NB4 (cell line): Measurements from ENCODE around the gene ASRGL1.

Experiments used
- DNase-seq: peaks from one replicate; pipeline ENCODE4 v3.0.0; 2010; ENCODE audit warnings: low read depth
- H3K4me3 ChIP-seq: one replicate; pipeline ENCODE4 v1.5.1; 2011; ENCODE audit warnings: mild to moderate bottlenecking, low read depth, low read length, moderate library complexity
- MYC ChIP-seq: IDR thresholded peaks from 2 replicates; pipeline ENCODE4 v1.6.1; 2011; ENCODE audit warnings: low read depth, low read length
- POLR2A ChIP-seq: IDR thresholded peaks from 2 replicates; pipeline ENCODE4 v1.6.1; 2011; ENCODE audit warnings: mild to moderate bottlenecking; ENCODE audit not compliant: insufficient read length; ENCODE audit errors: extremely low read depth
- TF ChIP-seq, protein P1 (sequence below): IDR thresholded peaks from 2 replicates; pipeline ENCODE4 v1.6.1; 2011; ENCODE audit warnings: low read depth, low read length
- TF ChIP-seq, protein P2 (sequence below): IDR thresholded peaks from one replicate; pipeline ENCODE4 v1.5.1; 2012; ENCODE audit warnings: low read depth, low read length

ASRGL1 gene

DNA sequence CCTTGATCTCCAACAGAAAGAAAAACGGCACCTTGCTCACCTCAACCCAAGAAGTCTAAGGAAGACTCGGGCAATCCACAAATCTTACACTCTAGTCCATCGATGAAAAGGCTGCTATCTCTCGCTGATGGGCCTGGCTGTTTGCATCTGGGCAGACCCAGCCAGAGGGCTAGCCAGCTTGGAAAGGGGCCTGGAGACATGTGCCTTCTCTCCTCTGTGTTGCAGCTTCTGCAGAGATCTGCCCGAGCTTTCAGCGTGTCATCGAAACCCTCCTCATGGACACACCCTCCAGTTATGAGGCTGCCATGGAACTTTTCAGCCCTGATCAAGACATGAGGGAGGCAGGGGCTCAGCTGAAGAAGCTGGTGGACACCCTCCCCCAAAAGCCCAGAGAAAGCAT is 84.7 kb downstream of the ASRGL1 start:
- no peak for DNase-seq
- no peak overlapping the region for H3K4me3 ChIP-seq
- TF ChIP-seq MYC (no peak), POLR2A (no peak)
- TF ChIP-seq, protein P1, sequence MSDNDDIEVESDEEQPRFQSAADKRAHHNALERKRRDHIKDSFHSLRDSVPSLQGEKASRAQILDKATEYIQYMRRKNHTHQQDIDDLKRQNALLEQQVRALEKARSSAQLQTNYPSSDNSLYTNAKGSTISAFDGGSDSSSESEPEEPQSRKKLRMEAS = no peak
- TF ChIP-seq, protein P2, sequence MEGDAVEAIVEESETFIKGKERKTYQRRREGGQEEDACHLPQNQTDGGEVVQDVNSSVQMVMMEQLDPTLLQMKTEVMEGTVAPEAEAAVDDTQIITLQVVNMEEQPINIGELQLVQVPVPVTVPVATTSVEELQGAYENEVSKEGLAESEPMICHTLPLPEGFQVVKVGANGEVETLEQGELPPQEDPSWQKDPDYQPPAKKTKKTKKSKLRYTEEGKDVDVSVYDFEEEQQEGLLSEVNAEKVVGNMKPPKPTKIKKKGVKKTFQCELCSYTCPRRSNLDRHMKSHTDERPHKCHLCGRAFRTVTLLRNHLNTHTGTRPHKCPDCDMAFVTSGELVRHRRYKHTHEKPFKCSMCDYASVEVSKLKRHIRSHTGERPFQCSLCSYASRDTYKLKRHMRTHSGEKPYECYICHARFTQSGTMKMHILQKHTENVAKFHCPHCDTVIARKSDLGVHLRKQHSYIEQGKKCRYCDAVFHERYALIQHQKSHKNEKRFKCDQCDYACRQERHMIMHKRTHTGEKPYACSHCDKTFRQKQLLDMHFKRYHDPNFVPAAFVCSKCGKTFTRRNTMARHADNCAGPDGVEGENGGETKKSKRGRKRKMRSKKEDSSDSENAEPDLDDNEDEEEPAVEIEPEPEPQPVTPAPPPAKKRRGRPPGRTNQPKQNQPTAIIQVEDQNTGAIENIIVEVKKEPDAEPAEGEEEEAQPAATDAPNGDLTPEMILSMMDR = no peak

DNA sequence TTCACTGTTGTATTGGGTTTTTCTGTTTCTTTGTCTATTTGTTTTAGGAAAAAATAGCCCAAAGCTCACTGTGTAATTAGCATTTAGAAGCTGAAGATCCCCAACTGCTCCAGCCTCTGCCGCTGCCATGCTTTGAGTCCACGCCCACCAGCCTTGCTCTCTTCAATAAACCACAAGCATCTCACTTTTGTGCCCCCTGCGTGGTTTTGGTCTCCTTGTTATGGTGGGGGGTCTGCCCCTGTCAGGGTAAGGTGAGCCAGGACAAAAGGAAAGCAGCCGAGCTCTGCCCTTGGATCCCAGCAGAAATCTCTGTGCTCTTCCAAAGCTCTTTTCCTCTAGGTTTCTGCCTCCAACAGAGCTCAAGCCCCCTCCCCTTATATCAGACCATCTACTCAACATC is 85.8 kb downstream of the ASRGL1 start:
- H3K4me3 ChIP-seq = no peak overlapping the region
- TF ChIP-seq POLR2A = no peak
- TF ChIP-seq, protein P1 = no peak
- no peak for TF ChIP-seq MYC
- TF ChIP-seq, protein P2 = no peak
- DNase-seq = no peak

DNA sequence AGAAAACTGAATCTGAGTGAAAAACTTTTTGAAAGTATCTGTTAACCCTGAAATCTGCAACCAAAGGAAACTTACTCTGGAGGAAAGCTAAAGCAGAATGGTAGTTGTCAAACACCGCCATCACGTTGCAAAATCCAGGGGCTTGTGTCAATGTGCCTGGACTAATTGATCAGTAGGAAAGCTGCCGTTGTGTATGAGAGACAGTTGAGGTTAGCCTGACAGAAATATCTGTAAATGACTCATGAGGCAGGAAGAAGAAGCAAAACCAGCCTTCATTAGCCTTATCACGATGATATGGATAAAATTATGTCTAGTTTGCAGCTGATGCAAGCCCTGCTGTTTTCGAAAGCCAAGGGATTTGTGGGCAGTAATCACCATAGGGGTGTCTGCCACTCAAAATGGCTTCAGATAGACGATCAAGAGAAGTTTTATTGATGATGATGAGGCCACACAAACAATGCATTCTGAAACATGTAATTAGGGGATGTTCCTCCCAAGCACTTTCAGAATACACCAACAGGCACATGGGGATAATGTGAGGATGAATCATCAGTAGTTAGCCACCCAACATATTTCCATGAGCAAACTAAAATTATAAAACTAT is 90.5 kb downstream of the ASRGL1 start:
- DNase-seq = peak; percentile 89
- no peak overlapping the region for H3K4me3 ChIP-seq

DNA sequence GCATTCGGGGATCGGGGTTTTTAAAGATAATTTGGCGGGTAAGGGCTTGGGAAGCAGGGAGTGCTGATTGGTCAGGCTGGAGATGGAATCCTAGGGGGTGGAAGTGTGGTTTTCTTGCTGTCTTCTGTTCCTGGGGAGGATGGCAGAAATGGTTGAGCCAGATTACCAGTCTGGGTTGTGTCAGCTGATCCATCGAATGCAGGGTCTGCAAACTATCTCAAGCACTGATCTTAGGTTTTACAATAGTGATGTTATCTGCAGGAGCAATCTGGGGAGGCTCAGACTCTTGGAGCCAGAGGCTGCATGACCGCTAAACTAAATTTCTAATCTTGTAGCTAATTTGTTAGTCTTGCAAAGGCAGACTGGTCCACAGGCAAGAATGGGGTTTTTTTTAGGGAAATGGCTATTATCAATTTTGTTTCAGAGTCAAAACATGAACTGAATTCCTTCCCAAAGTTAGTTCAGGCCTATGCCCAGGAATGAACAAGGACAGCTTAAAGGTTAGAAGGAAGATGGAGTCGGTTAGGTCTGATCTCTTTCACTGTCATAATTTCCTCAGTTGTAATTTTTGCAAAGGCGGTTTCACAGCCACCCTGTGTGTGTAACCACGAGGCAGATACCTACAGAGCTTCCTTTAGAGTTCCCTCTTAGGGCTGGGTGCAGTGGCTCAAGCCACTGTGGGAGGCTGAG is 91.8 kb downstream of the ASRGL1 start:
- H3K4me3 ChIP-seq = no peak overlapping the region
- peak; percentile 27 for DNase-seq
- no peak for TF ChIP-seq POLR2A
- TF ChIP-seq MYC = no peak
- TF ChIP-seq, protein P2 = no peak
- TF ChIP-seq, protein P1 = no peak

More for the DNA sequence above, 90.5 kb downstream of the ASRGL1 start:
- TF ChIP-seq, protein P1 = peak; percentile 66
- peak; percentile 61 for TF ChIP-seq MYC
- no peak for TF ChIP-seq POLR2A

DNA sequence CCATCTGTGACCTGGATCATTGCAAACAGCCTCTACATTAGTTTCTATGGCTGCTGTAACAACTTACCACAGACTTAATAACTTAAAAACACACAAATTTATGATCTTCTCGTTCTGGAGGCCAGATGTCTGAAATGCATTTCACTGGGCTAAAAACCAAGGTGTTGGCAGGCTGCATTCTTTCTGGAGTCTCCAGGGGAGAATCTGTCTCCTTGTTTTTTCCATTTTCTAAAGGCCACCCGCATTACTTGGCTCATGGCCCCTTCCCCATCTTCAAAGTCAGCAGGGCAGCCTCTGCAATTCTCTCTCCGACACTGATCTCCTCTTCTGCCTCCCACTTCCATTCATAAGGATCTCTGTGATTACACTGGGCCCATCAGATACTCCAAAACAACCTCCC is 93.2 kb downstream of the ASRGL1 start:
- H3K4me3 ChIP-seq = no peak overlapping the region
- no peak for DNase-seq
- TF ChIP-seq MYC = no peak
- no peak for TF ChIP-seq POLR2A
- TF ChIP-seq, protein P2 = no peak
- TF ChIP-seq, protein P1 = no peak

DNA sequence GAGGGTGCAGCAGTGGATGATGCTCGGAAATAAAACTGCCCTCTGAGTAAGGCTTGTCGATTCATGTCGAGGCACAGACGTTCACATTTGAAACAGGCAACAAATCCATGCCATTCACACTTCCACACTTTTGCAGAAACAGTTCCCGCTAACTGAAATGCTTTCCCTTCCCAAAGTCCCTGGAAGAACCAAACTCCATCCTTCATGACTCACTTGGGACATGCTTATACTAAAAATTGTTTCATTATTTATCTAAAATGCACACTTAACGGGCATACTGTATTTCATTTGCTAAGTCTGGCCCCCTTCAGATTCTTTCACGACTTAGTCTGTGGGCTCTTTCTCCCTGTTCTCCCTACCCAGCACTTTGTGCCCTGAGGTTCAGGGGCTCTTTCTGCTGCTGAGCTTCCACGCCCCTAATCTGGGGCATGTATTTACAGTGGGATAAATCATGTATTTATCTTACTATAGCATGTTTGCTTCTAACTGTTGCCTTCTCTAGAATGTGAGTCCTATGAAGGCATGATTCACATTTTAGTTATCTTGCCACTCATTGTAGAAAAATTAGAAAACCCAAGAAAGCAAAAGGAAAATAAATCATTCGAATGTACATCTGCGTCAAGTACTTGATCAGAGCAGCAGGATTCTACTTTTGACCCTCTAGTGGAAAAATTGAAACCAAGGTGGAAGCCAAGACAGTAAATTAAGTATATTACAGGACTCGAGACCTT is 94.1 kb downstream of the ASRGL1 start:
- DNase-seq = no peak
- TF ChIP-seq, protein P2 = no peak
- TF ChIP-seq, protein P1 = no peak
- no peak for TF ChIP-seq MYC
- no peak overlapping the region for H3K4me3 ChIP-seq
